Measurements from ENCODE around the gene STARD9. TPM values are rescaled to one million over a fixed set of nuclear protein-coding genes. Genes with fewer than 3 reads are reported as not detected.

The STARD9 gene
- total RNA-seq, 1 donor from 2014 or later = 1.6 TPM

- H3K4me3 ChIP-seq (ENCODE audit: low read depth, low read length) = no peak overlapping the region
- no peak for FAIRE-seq
Measured at GRCh38 chr15:42623951-42624350, 48.5 kb downstream of the STARD9 start.

GRCh38 chr15:42627485-42627884, 52.1 kb downstream of the STARD9 start:
- Histone ChIP-seq H3K27me3 (ENCODE audit: control insufficient read depth, insufficient read depth, low read length) (no peaks in the 10 kb centered on the region), H3K36me3 (ENCODE audit: control insufficient read depth, insufficient read depth, low read length) (no peaks in the 10 kb centered on the region), H3K4me3 (ENCODE audit: low read depth, low read length) (no peak overlapping the region)
- no peak for TF ChIP-seq CTCF (IDR thresholded peaks at IDR 0.05; ENCODE audit: insufficient read depth, low read length, severe bottlenecking)
- DNase-seq (ENCODE audit: low read depth) (no peak), FAIRE-seq (no peak)

More at GRCh38 chr15:42623951-42624350, 48.5 kb downstream of the STARD9 start:
- Histone ChIP-seq H3K27me3 (ENCODE audit: control insufficient read depth, insufficient read depth, low read length) (no peaks in the 10 kb centered on the region), H3K36me3 (ENCODE audit: control insufficient read depth, insufficient read depth, low read length) (no peaks in the 10 kb centered on the region)
- DNase-seq (ENCODE audit: low read depth) = no peak
- TF ChIP-seq CTCF (IDR thresholded peaks at IDR 0.05; ENCODE audit: insufficient read depth, low read length, severe bottlenecking) = no peak

- no peak for TF ChIP-seq CTCF (IDR thresholded peaks at IDR 0.05; ENCODE audit: insufficient read depth, low read length, severe bottlenecking)
- no peaks in the 10 kb centered on the region for H3K27me3 ChIP-seq (ENCODE audit: control insufficient read depth, insufficient read depth, low read length)
- FAIRE-seq (no peak), DNase-seq (ENCODE audit: low read depth) (no peak)
- no peak overlapping the region for H3K4me3 ChIP-seq (ENCODE audit: low read depth, low read length)
- no peaks in the 10 kb centered on the region for H3K36me3 ChIP-seq (ENCODE audit: control insufficient read depth, insufficient read depth, low read length)
Measured at GRCh38 chr15:42628761-42629160, 53.4 kb downstream of the STARD9 start.

GRCh38 chr15:42632105-42632675, 56.8 kb downstream of the STARD9 start:
- no peak for TF ChIP-seq CTCF (IDR thresholded peaks at IDR 0.05; ENCODE audit: insufficient read depth, low read length, severe bottlenecking)
- Histone ChIP-seq H3K36me3 (ENCODE audit: control insufficient read depth, insufficient read depth, low read length) (no peaks in the 10 kb centered on the region), H3K4me3 (ENCODE audit: low read depth, low read length) (no peak overlapping the region), H3K27me3 (ENCODE audit: control insufficient read depth, insufficient read depth, low read length) (no peaks in the 10 kb centered on the region)
- no peak for DNase-seq (ENCODE audit: low read depth)
- FAIRE-seq = no peak

- Histone ChIP-seq H3K36me3 (ENCODE audit: control insufficient read depth, insufficient read depth, low read length) (no peaks in the 10 kb centered on the region), H3K27me3 (ENCODE audit: control insufficient read depth, insufficient read depth, low read length) (no peaks in the 10 kb centered on the region), H3K4me3 (ENCODE audit: low read depth, low read length) (no peak overlapping the region)
- DNase-seq (ENCODE audit: low read depth) (no peak), FAIRE-seq (no peak)
- TF ChIP-seq CTCF (IDR thresholded peaks at IDR 0.05; ENCODE audit: insufficient read depth, low read length, severe bottlenecking) = no peak
Measured at GRCh38 chr15:42640109-42640508, 64.7 kb downstream of the STARD9 start.
